CD14-positive monocyte (primary cell): Measurements from ENCODE around the gene RPS4Y1. TPM values are rescaled to one million over a fixed set of nuclear protein-coding genes. Genes with fewer than 3 reads are reported as not detected.
A peak's percentile ranks its signal among the peaks of the same experiment; 100 is the strongest.

Experiments
- DNase-seq, 3 donors: peaks; one replicate each; pipeline ENCODE4 v3.0.0-alpha.2; 2011 to 2022
- H2AFZ ChIP-seq: 2 replicates; pipeline ENCODE4 v1.6.0; 2012; ENCODE audit warnings: mild to moderate bottlenecking, low read depth, low read length, inconsistent platforms; ENCODE audit not compliant: insufficient read depth, poor library complexity, severe bottlenecking
- H3K27ac ChIP-seq, 2 donors: 1 replicate in 1 of 2; 2 replicates in 1 of 2; pipeline ENCODE4 v1.5.1; 2012 to 2013; ENCODE audit warnings: low read length in 2 of 2, control low read depth in 1 of 2, inconsistent platforms in 1 of 2, low read depth in 1 of 2, mild to moderate bottlenecking in 1 of 2
- H3K27me3 ChIP-seq, 2 donors: one replicate each; pipeline versions ENCODE4 v1.6.0 to v1.6.1; 2011 to 2013; ENCODE audit warnings: low read length in 2 of 2; ENCODE audit not compliant: control insufficient read depth in 2 of 2, insufficient read depth in 2 of 2
- H3K36me3 ChIP-seq, 2 donors: replicated peaks in 1 of 2; 1 replicate in 1 of 2; 2 replicates in 1 of 2; pipeline versions ENCODE4 v1.5.1 to v1.6.1; 2012 to 2013; ENCODE audit warnings: low read length in 2 of 2, control low read depth in 1 of 2, inconsistent platforms in 1 of 2, mild to moderate bottlenecking in 1 of 2; ENCODE audit not compliant: insufficient read depth in 2 of 2, control insufficient read depth in 1 of 2
- H3K4me1 ChIP-seq, 2 donors: 1 replicate in 1 of 2; 2 replicates in 1 of 2; pipeline versions ENCODE4 v1.5.1 to v1.6.1; 2012 to 2013; ENCODE audit warnings: low read length in 2 of 2, control low read depth in 1 of 2, inconsistent platforms in 1 of 2, mild to moderate bottlenecking in 1 of 2, moderate library complexity in 1 of 2; ENCODE audit not compliant: insufficient read depth in 2 of 2, control insufficient read depth in 1 of 2
- H3K4me2 ChIP-seq: replicated peaks from 2 replicates; pipeline ENCODE3; 2012; ENCODE audit warnings: low read length, moderate library complexity, mild to moderate bottlenecking; ENCODE audit not compliant: poor library complexity, severe bottlenecking; ENCODE audit errors: extremely low read depth
- H3K4me3 ChIP-seq, 3 experiments: fragments of 200-600 bp in 1 of 3; sonication (generic) in 1 of 3; replicated peaks in 1 of 3; 1 replicate in 2 of 3; 2 replicates in 1 of 3; pipeline ENCODE4 v1.5.1; 2011 to 2013; ENCODE audit warnings: low read length in 3 of 3, mild to moderate bottlenecking in 3 of 3, control low read depth in 2 of 3, low read depth in 2 of 3, inconsistent platforms in 1 of 3, moderate library complexity in 1 of 3
- H3K79me2 ChIP-seq: 2 replicates; pipeline ENCODE4 v1.6.0; 2012; ENCODE audit warnings: mild to moderate bottlenecking, control low read depth, inconsistent platforms, low read length, moderate library complexity; ENCODE audit not compliant: insufficient read depth
- H3K9ac ChIP-seq: 2 replicates; pipeline ENCODE4 v1.6.0; 2017; ENCODE audit warnings: low read length, mild to moderate bottlenecking; ENCODE audit not compliant: insufficient read depth, poor library complexity, severe bottlenecking
- H3K9me3 ChIP-seq, 2 donors: replicated peaks in 1 of 2; 1 replicate in 1 of 2; 2 replicates in 1 of 2; pipeline versions ENCODE4 v1.5.1 to v1.6.1; 2012 to 2013; ENCODE audit warnings: low read length in 2 of 2, control low read depth in 1 of 2; ENCODE audit not compliant: control insufficient read depth in 1 of 2, insufficient read depth in 1 of 2
- H4K20me1 ChIP-seq: 2 replicates; pipeline ENCODE4 v1.6.0; 2012; ENCODE audit warnings: mild to moderate bottlenecking, low read length, control low read depth, moderate library complexity; ENCODE audit not compliant: insufficient read depth
- H3K27ac Mint-ChIP-seq, 7 donors: one replicate each; pipeline ENCODE4 v1.8.0; 2020; ENCODE audit warnings: mild to moderate bottlenecking in 7 of 7, mixed read lengths in 7 of 7, moderate library complexity in 6 of 7, inconsistent platforms in 2 of 7
- H3K27me3 Mint-ChIP-seq, 3 donors: one replicate each; pipeline ENCODE4 v1.8.0; 2021 to 2022; ENCODE audit warnings: low read depth in 3 of 3, mild to moderate bottlenecking in 3 of 3, mixed read lengths in 3 of 3, moderate library complexity in 3 of 3, inconsistent platforms in 1 of 3
- H3K36me3 Mint-ChIP-seq, 2 donors: one replicate each; pipeline ENCODE4 v1.8.0; 2020; ENCODE audit warnings: mixed read lengths in 2 of 2, inconsistent platforms in 1 of 2, mild to moderate bottlenecking in 1 of 2
- H3K4me1 Mint-ChIP-seq: one replicate; pipeline ENCODE4 v1.8.0; 2020; ENCODE audit warnings: mild to moderate bottlenecking, mixed read lengths
- H3K4me3 Mint-ChIP-seq, 2 donors: one replicate each; pipeline ENCODE4 v1.8.0; 2020; ENCODE audit warnings: mild to moderate bottlenecking in 2 of 2, mixed read lengths in 2 of 2, moderate library complexity in 1 of 2
- H3K9me3 Mint-ChIP-seq, 7 donors: one replicate each; pipeline ENCODE4 v1.8.0; 2020 to 2022; ENCODE audit warnings: mixed read lengths in 7 of 7, mild to moderate bottlenecking in 6 of 7, moderate library complexity in 6 of 7, inconsistent platforms in 2 of 7
- WGBS: methylation state at CpG from one replicate; pipeline ENCODE4 v1.1.5; 2013; ENCODE audit warnings: missing lambda C conversion rate; ENCODE audit not compliant: insufficient coverage; 5-methylcytosine and 5-hydroxymethylcytosine counted together
- intact Hi-C, 2 donors: fragments of 100-400 bp; cut with micrococcal nuclease; formaldehyde crosslinking; loops; one replicate each; pipeline versions ENCODE4 v1.15.0 to v1.15.1; 2023
- polyA plus RNA-seq, 3 donors: library from polyadenylated mRNA; depleted of rRNA in 1 of 3; unstranded in 2 of 3; stranded (reverse) in 1 of 3; fragments of 300-500 nt in 2 of 3; fragments of >200 nt in 1 of 3; fragmentation: Illumina TruSeq in 2 of 3; gene quantifications; 1 replicate in 2 of 3; 2 replicates in 1 of 3; pipeline ENCODE4 v1.2.3, GENCODE V29; 2012 to 2021
- TF ChIP-seq, protein P1 (sequence below): fragments of 200-600 bp; IDR thresholded peaks from one replicate; pipeline ENCODE4 v1.8.0; 2022; ENCODE audit warnings: antibody characterized with exemption, mild to moderate bottlenecking

RPS4Y1 gene
- polyA plus RNA-seq, 3 donors = not detected

DNA sequence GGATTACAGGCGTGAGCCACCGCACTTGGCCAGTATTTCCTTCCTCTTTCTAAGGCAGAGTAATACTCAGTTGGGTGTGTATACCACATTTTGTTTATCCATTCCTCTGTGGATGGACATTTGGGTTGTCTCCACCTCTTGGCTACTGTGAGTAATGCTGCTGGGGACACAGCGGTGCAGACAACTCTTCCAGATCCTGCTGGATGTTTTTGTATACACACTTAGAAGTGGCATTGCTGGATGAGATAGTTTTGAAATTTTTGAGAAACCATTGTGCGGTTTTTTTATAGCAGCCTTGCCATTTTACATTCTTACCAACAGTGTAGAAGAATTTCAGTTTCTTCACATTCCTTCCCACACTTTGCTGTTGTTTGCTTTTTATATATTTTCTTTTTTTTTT lies 16.3 kb downstream of the RPS4Y1 start:
- Mint-ChIP-seq H3K9me3 (no peaks in the 10 kb centered on the region), H3K27ac (peak overlapping the region in 1 of 7 donors; percentile 18), H3K27me3 (no peaks in the 10 kb centered on the region), H3K4me3 (no peak overlapping the region), H3K4me1 (peaks cover 6% of the 10 kb centered on the region), H3K36me3 (peaks cover 0 to 86% of the 10 kb centered on the region in 2 donors)
- Histone ChIP-seq H3K4me3 (no peak overlapping the region), H3K9ac (no peak overlapping the region), H3K27ac (no peak overlapping the region), H3K4me2 (no peak overlapping the region), H3K4me1 (no peaks in the 10 kb centered on the region), H3K9me3 (no peaks in the 10 kb centered on the region), H3K36me3 (peaks cover 0 to 48% of the 10 kb centered on the region in 2 donors), H3K79me2 (no peaks in the 10 kb centered on the region), H3K27me3 (no peaks in the 10 kb centered on the region), H2AFZ (no peak overlapping the region), H4K20me1 (no peaks in the 10 kb centered on the region)
- no CpG with 5 or more reads among the region's 4 CpGs for WGBS
- peak in 2 of 3 donors; percentile 1 to 12 for DNase-seq
- intact Hi-C loops = loop anchor here (10.0 kb wide), 1 partner anchor 77 kb away; the partner anchor contains the start of gene ZFY (in 2 of the 2)
- TF ChIP-seq, protein P1, sequence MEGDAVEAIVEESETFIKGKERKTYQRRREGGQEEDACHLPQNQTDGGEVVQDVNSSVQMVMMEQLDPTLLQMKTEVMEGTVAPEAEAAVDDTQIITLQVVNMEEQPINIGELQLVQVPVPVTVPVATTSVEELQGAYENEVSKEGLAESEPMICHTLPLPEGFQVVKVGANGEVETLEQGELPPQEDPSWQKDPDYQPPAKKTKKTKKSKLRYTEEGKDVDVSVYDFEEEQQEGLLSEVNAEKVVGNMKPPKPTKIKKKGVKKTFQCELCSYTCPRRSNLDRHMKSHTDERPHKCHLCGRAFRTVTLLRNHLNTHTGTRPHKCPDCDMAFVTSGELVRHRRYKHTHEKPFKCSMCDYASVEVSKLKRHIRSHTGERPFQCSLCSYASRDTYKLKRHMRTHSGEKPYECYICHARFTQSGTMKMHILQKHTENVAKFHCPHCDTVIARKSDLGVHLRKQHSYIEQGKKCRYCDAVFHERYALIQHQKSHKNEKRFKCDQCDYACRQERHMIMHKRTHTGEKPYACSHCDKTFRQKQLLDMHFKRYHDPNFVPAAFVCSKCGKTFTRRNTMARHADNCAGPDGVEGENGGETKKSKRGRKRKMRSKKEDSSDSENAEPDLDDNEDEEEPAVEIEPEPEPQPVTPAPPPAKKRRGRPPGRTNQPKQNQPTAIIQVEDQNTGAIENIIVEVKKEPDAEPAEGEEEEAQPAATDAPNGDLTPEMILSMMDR = no peak

DNA sequence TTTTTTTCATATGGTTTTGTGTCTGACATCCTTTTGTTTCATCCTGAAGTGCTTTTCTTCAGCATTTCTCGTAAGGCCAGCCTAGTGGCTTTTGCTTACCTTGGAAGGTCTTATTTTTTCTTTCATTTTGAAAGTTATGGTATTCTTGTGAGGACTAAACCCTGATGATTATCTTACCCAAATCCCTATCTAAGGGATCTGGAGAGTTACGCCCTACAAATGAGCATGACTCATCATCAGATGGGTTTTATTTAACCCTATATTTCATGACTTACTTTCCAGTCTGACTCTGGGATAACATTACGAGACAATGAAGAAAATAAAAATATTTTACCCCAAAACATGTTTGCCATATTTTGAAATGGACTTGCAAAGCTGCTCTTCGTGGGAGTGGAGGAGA lies 18.4 kb downstream of the RPS4Y1 start:
- H3K9ac ChIP-seq = no peak overlapping the region
- intact Hi-C loops = loop anchor here (10.0 kb wide), 1 partner anchor 75 kb away; the partner anchor contains the start of gene ZFY (in 2 of the 2)
- peaks cover 0 to 80% of the 10 kb centered on the region in 2 donors for H3K36me3 Mint-ChIP-seq

More for the DNA sequence above, 18.4 kb downstream of the RPS4Y1 start:
- H3K79me2 ChIP-seq = no peaks in the 10 kb centered on the region
- Mint-ChIP-seq H3K27ac (no peak overlapping the region), H3K4me1 (peaks cover 6% of the 10 kb centered on the region), H3K4me3 (no peak overlapping the region), H3K9me3 (no peaks in the 10 kb centered on the region), H3K27me3 (no peaks in the 10 kb centered on the region)
- no peaks in the 10 kb centered on the region for H3K4me1 ChIP-seq
- no peaks in the 10 kb centered on the region for H3K9me3 ChIP-seq
- WGBS = no CpG with 5 or more reads among the region's 4 CpGs
- peaks cover 0 to 49% of the 10 kb centered on the region in 2 donors for H3K36me3 ChIP-seq
- H3K27me3 ChIP-seq = no peaks in the 10 kb centered on the region
- no peak overlapping the region for H3K4me2 ChIP-seq
- no peak overlapping the region for H2AFZ ChIP-seq
- TF ChIP-seq, protein P1 = no peak
- no peak for DNase-seq
- H4K20me1 ChIP-seq = no peaks in the 10 kb centered on the region
- H3K27ac ChIP-seq = no peak overlapping the region
- no peak overlapping the region for H3K4me3 ChIP-seq
